CMK (cell line): Measurements from ENCODE around the gene RNF31.
"Not testable (repeated sequence)": the region's sequence is repeated elsewhere in the genome, so short reads cannot be mapped to it uniquely, and the experiment has no call there.

ENCODE experiments used
- DNase-seq: peaks from one replicate; pipeline ENCODE4 v3.0.0-alpha.2; 2010; ENCODE audit warnings: low read depth

The RNF31 gene

DNA sequence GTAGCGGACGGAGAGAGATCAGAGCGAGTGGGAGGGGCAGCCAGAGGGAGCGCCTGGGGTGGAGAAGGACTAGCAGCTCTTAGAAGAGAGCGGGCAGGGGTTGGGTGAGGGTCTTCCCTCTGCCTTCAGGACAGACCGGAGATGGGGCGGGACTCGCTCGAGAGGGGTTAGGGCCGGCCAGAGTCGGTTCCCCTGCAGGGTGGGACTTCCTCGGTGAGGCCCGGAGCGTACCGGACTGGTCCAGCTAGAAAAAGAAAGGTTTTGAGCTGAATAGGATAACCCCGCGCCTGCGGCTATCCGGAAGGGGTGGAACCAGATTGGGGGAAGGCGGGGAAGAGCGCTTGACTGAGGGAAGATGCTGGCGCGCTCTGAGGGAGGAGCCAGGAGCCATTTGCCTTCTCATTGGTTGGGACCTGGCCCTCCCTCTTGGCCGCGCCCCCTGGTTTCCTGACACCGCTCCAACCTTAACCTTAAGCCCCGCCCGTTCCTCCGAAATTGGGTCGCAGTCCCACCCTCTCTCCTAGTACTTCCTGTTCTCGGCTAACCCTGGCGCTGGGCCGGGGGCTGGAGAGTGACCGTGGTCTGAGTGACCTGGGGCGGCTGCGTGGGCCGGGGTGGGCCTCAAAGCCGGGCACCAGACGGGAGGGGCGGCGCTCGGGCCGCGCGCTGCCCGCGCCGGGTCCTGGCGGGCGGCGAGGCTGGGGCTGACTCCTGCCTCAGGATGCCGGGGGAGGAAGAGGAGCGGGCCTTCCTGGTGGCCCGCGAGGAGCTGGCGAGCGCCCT lies at the start of gene RNF31:
Gene RNF31, plus strand, starts transcription at position 521 of the 783 bp plus-strand sequence. Its CDS starts 201 bp downstream, at position 722.
- DNase-seq, result peak; percentile 93

GRCh38 chr14:24098229-24098926 lies 48.9 kb upstream of the RNF31 start:
- DNase-seq, result no peak

DNA sequence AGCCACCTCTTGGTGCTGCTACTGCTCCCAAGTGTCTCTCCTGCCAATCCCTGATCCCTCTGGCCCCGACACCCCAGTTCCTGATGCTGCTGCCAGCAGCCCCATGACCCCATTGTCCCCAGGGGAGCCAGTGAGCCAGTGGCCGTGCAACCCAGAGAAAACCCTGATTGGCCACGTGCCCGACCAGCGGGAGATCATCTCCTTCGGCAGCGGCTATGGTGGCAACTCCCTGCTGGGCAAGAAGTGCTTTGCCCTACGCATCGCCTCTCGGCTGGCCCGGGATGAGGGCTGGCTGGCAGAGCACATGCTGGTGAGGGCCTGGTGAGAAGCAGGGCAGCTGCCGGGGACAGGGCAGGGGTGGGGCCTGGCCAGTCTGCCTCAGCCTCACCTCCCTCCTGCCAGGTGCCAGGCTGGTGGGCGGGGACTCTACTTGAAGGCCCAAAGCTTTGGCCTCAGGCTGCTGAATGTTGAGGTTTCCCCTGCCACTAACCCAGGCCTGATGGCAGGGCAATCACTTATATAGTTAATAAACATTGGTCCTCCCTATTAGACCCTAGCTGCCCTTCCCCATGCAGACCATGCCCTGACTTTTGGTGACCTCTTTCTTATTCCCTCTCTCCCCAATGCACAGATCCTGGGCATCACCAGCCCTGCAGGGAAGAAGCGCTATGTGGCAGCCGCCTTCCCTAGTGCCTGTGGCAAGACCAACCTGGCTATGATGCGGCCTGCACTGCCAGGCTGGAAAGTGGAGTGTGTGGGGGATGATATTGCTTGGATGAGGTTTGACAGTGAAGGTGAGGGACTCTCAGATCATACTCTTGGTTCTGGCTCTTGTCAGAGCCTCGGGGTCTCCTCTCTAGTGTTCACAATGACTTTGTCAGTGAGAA lies 48.1 kb upstream of the RNF31 start:
- DNase-seq, result no peak

DNA sequence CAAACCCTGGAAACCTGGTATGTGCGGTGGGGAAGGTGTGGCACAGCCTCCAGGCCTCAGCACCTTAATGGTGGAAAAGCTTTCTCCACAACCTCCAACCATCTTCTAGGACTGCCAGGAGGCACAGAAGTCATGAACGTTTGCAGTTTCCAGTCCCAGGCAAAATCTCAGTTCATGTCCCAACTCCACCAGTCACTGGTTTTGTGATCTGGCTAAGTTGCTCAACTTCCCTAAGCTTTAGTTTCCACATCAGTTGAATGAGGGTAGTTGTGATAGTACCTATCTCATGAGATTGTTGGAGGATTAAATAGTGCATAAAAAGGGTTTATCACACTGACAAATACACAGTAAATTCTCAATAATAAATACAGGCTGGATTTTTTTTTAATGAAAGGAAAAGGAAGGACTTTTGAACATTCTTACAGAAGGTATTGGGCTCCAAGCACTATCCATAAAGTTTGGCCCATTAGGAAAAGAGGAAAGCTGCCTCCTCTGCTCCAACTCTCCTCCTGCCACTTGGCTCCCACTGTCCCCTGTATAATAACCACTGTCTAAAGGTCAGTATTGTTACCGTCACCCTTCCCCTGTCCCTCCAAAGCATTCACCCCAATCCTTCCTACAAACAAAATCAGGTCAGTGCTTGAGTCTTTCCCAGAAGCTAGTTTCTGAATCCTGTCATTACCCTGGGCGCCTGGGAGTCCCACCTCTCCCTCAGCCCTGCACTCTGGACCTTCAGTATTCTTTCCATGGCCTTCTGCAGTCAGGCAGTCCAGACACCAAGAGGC lies 46.9 kb upstream of the RNF31 start:
- no peak for DNase-seq

GRCh38 chr14:24100982-24101494 lies 46.3 kb upstream of the RNF31 start:
- DNase-seq, result no peak

DNA sequence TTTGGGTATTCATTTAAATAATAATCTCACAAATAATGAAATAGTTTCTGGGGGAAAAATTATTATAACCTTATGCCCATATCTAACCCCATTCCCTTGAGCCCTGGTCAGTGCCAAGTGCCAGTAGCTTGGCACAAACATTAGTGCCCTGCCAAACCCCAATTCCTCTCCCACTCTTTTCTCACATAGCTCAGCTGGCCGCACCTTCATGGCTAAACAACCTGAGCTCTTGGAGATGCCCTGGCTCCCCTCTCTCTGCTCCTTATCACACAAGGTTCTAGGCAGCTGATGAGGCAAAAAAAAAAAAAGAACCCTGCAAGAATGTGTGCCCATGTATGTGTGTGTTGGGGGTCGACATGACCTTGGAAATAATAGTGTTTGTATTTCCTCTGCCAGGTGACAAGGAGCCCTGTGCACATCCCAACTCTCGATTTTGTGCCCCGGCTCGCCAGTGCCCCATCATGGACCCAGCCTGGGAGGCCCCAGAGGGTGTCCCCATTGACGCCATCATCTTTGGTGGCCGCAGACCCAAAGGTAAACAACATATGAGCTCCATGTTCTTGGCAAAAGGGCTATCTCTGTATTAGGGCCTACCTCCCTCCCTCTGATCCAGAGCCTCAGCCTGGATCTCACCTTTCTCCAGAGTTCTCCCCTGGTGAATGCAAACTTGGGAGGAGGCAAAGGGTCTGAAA lies 44.8 kb upstream of the RNF31 start:
- DNase-seq, result no peak

GRCh38 chr14:24103451-24103850 lies 43.8 kb upstream of the RNF31 start:
- DNase-seq, result no peak

DNA sequence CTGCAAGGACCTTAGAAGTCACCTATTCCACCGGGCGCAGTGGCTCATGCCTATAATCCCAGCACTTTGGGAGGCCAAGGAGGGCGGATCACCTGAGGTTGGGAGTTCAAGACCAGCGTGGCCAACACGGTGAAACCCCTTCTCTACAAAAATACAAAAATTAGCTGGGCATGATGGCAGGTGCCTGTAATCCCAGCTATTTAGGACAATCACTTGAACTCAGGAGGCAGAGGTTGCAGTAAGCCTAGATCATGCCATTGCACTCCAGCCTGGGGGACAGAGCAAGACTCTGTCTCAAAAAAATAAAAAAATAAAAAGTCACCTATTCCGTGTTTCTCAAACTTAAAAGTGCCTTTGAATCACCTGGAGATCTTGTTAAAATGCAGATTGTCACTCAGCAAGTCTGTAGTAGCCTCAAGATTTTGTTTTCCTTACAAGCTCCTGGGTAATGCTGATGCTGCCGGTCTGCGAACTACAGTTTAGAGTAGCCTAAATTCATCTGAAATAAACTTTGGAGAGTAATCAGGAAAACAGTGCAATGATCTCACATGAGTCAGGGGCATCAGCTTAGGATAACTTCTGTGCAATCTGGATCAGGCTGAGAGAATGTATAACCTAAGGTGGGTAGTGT lies 41.6 kb upstream of the RNF31 start:
- not testable (repeated sequence) for DNase-seq

DNA sequence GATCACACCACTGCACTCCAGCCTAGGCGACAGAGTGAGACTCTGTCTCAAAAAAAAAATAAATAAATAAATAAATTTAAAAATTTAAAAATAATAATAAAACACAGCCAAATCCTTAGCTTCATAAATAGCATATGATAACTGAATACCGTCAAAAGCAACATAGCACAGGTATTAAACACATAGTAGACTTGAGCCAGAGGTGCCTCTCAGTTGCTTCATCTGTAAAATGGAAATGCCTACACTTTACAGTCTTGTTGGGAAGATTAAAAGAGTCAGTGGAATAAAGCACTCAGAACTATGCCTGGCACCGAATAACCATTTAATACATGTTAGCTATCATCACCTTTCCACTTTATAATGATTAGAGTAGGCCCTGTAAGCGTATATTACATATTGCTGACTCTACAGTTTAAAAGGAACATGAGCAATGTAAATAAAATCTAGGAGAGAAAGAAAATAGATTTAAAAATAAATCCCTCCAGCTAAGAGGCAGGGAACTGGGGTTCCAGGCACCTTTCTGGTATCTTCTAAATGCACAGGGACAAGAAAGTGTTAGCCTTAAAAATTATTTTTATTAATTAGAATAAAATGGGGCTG lies 40.5 kb upstream of the RNF31 start:
- DNase-seq, result no peak

DNA sequence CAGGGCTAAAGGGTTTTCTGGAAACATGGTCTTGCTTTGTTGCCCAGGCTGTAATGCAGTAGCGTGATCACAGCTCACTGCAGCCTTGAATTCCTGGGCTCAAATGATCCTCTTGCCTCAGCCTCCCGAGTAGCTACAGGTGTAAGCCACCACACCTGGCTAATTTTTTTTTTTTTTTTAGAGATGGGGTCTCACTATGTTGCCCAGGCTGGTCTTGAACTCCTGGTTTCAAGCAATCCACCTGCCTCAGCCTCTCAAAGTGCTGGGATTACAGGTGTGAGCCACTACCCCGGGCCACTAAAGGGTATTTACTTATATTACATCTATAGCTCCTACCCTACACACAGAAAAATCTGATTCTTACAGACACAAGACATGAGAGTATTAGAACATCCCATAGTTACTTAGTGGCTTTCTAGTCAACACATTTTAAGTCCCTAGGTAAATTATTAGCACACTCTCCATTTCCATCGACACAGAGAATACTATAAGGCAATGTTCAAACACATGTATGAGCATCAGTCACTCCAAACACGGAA lies 38.9 kb upstream of the RNF31 start:
- no peak for DNase-seq

DNA sequence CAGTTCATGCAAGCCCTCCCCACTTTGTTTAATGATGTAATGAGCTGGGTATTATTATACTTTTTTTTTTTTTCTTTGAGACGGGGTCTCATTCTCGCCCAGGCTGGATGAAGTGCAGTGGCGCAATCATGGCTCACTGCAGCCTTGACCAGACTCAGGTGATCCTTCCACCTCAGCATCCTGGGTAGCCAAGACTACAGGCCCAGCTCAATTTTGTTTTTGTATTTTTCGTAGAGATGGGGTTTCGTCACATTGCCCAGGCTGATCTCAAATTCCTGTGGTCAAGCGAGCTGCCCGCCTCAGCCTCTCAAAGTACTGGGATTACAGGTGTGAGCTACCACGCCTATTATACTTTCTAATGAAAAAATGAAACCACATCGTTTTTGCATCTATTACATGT lies 37.2 kb upstream of the RNF31 start:
- DNase-seq, result no peak

- no peak for DNase-seq
Measured at GRCh38 chr14:24110523-24110922, 36.8 kb upstream of the RNF31 start.

DNA sequence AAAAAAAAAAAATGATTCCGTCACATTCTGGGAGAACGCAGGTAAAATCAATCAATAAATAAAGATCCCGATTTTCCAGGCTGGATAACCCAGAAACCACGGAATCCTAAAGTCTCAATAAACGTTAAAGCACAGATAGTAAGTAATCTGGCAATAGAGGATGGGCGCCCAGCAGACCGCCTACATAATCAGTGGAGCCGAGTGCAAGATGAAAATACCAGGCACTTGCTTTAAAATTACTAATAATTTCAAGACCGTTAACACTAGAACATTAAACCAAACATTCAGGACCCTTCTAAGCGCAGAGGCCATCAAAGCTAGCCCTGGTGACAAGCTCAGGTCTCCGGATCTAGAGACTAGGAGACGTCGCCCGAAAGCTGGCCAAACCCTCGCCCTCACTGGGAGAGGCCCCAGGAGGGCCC lies 33.9 kb upstream of the RNF31 start:
- DNase-seq, result no peak

- peak; percentile 47 for DNase-seq
Measured at GRCh38 chr14:24113801-24114531, 33.3 kb upstream of the RNF31 start.

GRCh38 chr14:24114532-24115421 lies 32.5 kb upstream of the RNF31 start, which contains the start of the genes DCAF11 and NRL:
TSS of gene DCAF11 (plus strand) at chr14:24114777. CDS start at chr14:24115595, 818 bp downstream.
TSS of gene NRL (minus strand) at chr14:24114949. CDS start at chr14:24082848, 32,101 bp downstream.
- DNase-seq, result peak; percentile 95

GRCh38 chr14:24115422-24116127 lies 31.7 kb upstream of the RNF31 start:
- no peak for DNase-seq
